ENCODE data around the gene POLDIP3.
"Not testable (repeated sequence)": the region's sequence is repeated elsewhere in the genome, so short reads cannot be mapped to it uniquely, and the experiment has no call there.

POLDIP3 gene

GRCh38 chr22:42619261-42620063 is 4.8 kb upstream of the POLDIP3 start:
- DNase-seq = no peak

- DNase-seq = no peak
These were observed 2.7 kb upstream of the POLDIP3 start for GRCh38 chr22:42617155-42617983.

- not testable (repeated sequence) for DNase-seq
These were observed 1.1 kb upstream of the POLDIP3 start for GRCh38 chr22:42615860-42616175.

- DNase-seq = peak; percentile 95
These were observed 593 bp upstream of the POLDIP3 start for GRCh38 chr22:42615092-42615859.

- peak; percentile 29 for DNase-seq
These were observed 796 bp downstream of the POLDIP3 start for GRCh38 chr22:42613872-42614301.

- no peak for DNase-seq
These were observed 2.3 kb downstream of the POLDIP3 start for GRCh38 chr22:42612336-42612735.

- no peak for DNase-seq
These were observed 3.6 kb downstream of the POLDIP3 start for GRCh38 chr22:42611051-42611450.

- no peak for DNase-seq
These were observed 4.5 kb downstream of the POLDIP3 start for GRCh38 chr22:42610186-42610585.

GRCh38 chr22:42608823-42609361 is 5.8 kb downstream of the POLDIP3 start:
- no peak for DNase-seq

- DNase-seq = no peak
These were observed 6.4 kb downstream of the POLDIP3 start for GRCh38 chr22:42608136-42608822.

GRCh38 chr22:42607641-42608040 is 7.0 kb downstream of the POLDIP3 start:
- not testable (repeated sequence) for DNase-seq

GRCh38 chr22:42604403-42604802 is 10.3 kb downstream of the POLDIP3 start:
- DNase-seq = no peak

GRCh38 chr22:42603427-42603826 is 11.3 kb downstream of the POLDIP3 start:
- DNase-seq = no peak

GRCh38 chr22:42602470-42602869 is 12.2 kb downstream of the POLDIP3 start:
- DNase-seq = no peak

- no peak for DNase-seq
These were observed 12.7 kb downstream of the POLDIP3 start for GRCh38 chr22:42601879-42602465.

GRCh38 chr22:42596863-42597530 is 17.7 kb downstream of the POLDIP3 start:
- no peak for DNase-seq

GRCh38 chr22:42596336-42596735 is 18.3 kb downstream of the POLDIP3 start:
- DNase-seq = no peak

GRCh38 chr22:42595434-42595833 is 19.2 kb downstream of the POLDIP3 start:
- no peak for DNase-seq

GRCh38 chr22:42591987-42592386 is 22.7 kb downstream of the POLDIP3 start:
- DNase-seq = no peak

- no peak for DNase-seq
These were observed 27.0 kb downstream of the POLDIP3 start for GRCh38 chr22:42587588-42588175.

- DNase-seq = no peak
These were observed 28.3 kb downstream of the POLDIP3 start for GRCh38 chr22:42586381-42586780.
